GM15510 (cell line): ENCODE results near the gene DLGAP3.

Source experiments
- POLR2A ChIP-seq: IDR thresholded peaks from 3 replicates; pipeline ENCODE4 v1.6.1; 2011; ENCODE audit warnings: borderline replicate concordance; ENCODE audit not compliant: insufficient read length; ENCODE audit errors: extremely low read depth

The DLGAP3 gene

GRCh38 chr1:34914958-34915357, 14.5 kb downstream of the DLGAP3 start:
- TF ChIP-seq POLR2A, result no peak

- TF ChIP-seq POLR2A, result no peak
Measured at GRCh38 chr1:34911465-34911864, 18.0 kb downstream of the DLGAP3 start.

- TF ChIP-seq POLR2A, result no peak
Measured at GRCh38 chr1:34910425-34910824, 19.0 kb downstream of the DLGAP3 start.

- TF ChIP-seq POLR2A, result no peak
Measured at GRCh38 chr1:34908369-34908768, 21.1 kb downstream of the DLGAP3 start.

GRCh38 chr1:34907487-34908090, 21.9 kb downstream of the DLGAP3 start:
- TF ChIP-seq POLR2A, result no peak

- TF ChIP-seq POLR2A, result no peak
Measured at GRCh38 chr1:34906756-34907155, 22.7 kb downstream of the DLGAP3 start.

- no peak for TF ChIP-seq POLR2A
Measured at GRCh38 chr1:34906222-34906621, 23.2 kb downstream of the DLGAP3 start.

- no peak for TF ChIP-seq POLR2A
Measured at GRCh38 chr1:34905098-34905459, 24.4 kb downstream of the DLGAP3 start.

GRCh38 chr1:34904236-34905097, 25.0 kb downstream of the DLGAP3 start:
- TF ChIP-seq POLR2A, result no peak

GRCh38 chr1:34901919-34902318, 27.5 kb downstream of the DLGAP3 start:
- TF ChIP-seq POLR2A, result no peak

- no peak for TF ChIP-seq POLR2A
Measured at GRCh38 chr1:34900775-34901502, 28.5 kb downstream of the DLGAP3 start.

GRCh38 chr1:34899906-34900305, 29.5 kb downstream of the DLGAP3 start:
- no peak for TF ChIP-seq POLR2A

- TF ChIP-seq POLR2A, result no peak
Measured at GRCh38 chr1:34899471-34899870, 30.0 kb downstream of the DLGAP3 start.

- no peak for TF ChIP-seq POLR2A
Measured at GRCh38 chr1:34898330-34898761, 31.1 kb downstream of the DLGAP3 start.

- no peak for TF ChIP-seq POLR2A
Measured at GRCh38 chr1:34896612-34897011, 32.8 kb downstream of the DLGAP3 start.
